NCI-H2171 treated with DMSO at 0.1 percent for 48 hours (cell line): Measurements from ENCODE around the gene RHBG.

Source experiments
- DNase-seq: peaks from one replicate; lab custom pipeline; 2025; lab: John Stamatoyannopoulos, UW

The RHBG gene

GRCh38 chr1:156428746-156429288 is 59.8 kb downstream of the RHBG start:
- no peak for DNase-seq

GRCh38 chr1:156429313-156430060 is 60.5 kb downstream of the RHBG start:
- DNase-seq = no peak

DNA sequence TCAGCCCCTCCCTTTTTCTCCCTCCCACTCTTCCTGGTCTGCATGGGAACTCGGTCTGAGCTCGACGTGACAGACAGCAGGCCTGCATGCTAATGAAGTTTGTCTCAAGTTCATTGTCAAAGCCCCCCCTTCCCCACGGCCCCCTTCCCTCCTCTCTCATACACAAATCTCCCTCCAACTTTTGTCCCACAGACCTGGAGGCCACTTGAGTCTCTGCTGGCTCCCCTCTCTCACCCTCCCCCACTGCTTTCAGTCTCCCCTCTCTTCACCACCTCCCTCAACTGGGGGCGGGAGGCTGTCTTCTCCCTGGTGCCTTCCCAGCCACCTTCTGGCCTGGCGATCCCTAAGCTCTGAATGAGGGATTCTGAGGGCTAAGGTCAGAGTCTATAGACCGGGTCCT is 61.3 kb downstream of the RHBG start:
- DNase-seq = no peak

DNA sequence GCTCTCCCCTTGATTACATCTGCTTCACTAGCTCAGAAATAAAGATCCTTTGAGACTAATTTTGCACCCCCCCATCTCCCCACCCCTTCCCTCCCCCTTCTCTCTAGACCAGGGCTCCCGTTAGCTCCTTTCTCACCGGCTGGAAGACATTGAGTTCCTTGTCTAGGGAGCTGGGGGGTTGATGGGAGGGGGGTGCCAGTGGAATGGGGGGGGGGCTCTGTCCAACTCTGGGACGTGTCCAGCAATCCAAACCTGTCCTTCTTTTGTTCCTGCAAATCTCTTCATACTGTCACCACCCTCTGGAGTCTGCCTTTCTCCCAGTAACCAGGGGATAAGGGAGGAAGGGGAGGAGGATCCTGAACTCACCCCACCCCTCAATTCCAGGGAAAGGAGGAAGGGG is 61.9 kb downstream of the RHBG start:
- DNase-seq = no peak

DNA sequence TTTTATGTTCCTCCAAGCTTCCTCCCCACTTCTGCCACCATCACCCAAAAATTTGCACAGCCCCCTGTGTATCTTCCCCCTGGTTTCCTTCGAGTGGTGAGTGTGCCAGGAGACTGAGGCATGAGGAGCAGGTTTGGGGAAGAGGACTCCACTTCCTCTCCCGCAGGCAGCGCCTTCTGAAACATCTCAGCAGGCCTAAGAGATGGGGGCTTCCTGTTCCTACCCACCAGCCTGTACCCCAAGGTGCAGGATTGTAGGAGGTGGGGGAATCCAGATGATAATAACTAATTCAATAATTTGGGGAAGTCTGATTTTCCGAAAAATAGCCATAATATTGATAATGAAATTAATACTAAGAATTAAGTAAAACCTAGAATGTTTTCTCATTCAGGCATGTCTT is 62.4 kb downstream of the RHBG start:
- no peak for DNase-seq

DNA sequence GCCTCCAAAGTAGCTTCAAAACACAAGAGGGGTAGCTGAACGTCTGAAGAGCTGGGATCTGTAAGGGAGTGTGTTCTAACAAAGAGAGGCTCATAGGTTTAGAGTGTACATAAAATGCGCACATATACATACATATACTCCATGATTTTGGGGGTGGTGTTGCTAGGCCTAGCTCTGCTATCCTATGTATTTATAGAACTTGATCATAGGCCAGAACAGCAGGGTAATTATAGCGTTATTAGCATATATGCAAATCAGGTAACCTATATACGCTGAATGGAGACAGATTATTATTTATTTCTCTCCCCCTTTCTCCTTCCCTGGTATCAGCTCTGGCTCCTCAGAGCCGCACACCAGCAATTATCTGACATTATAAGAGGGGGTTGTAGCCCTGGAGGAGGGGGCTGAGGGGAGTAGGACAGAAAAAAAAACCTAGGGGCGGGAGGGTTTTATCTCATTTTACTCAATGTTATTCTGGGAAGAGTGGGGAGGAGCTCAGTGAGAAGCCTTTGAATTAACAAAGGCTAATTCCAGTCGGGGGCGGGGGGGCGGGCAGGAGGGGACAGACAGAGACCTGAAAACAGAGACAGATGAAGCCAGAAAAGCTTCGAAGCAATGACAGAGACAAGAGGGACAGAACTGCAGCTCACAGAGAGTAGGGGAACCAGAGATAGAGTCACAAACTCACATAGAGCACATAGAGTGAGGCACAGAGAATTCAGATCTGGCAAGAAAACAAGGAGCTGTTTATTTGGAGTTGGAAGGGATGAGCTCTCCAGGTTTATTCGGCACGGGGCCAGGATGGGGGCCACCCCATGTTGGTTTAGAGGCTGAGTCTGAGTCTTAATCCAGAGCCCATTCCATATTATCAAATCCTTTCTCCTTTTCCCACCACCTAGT is 63.0 kb downstream of the RHBG start:
- no peak for DNase-seq

GRCh38 chr1:156432669-156433018 is 63.6 kb downstream of the RHBG start:
- DNase-seq = no peak

- DNase-seq = no peak
Observed at GRCh38 chr1:156433032-156433431, 64.0 kb downstream of the RHBG start.

GRCh38 chr1:156433602-156434001 is 64.6 kb downstream of the RHBG start:
- no peak for DNase-seq
